Chondrocyte (in vitro differentiated cells): ENCODE measurements around the gene ZNF197. TPM values are rescaled to one million over a fixed set of nuclear protein-coding genes. Genes with fewer than 3 reads are reported as not detected.
"Not testable (repeated sequence)": the region's sequence is repeated elsewhere in the genome, so short reads cannot be mapped to it uniquely, and the experiment has no call there.

Source experiments
- DNase-seq: peaks from one replicate; pipeline ENCODE4 v3.0.0; 2021; ENCODE audit warnings: mixed read lengths, low spot score
- H3K27ac Mint-ChIP-seq: one replicate; pipeline ENCODE4 v1.8.0; 2021; ENCODE audit warnings: mild to moderate bottlenecking, moderate library complexity, mixed read lengths; ENCODE audit not compliant: unreplicated experiment
- H3K27me3 Mint-ChIP-seq: 2 replicates; pipeline ENCODE4 v1.8.0; 2021; ENCODE audit warnings: low read depth, mixed read lengths
- H3K36me3 Mint-ChIP-seq: 2 replicates; pipeline ENCODE4 v1.8.0; 2021; ENCODE audit warnings: low read depth, mixed read lengths
- H3K4me1 Mint-ChIP-seq: 2 replicates; pipeline ENCODE4 v1.8.0; 2021; ENCODE audit warnings: low read depth, mild to moderate bottlenecking, mixed read lengths
- H3K4me3 Mint-ChIP-seq: one replicate; pipeline ENCODE4 v1.8.0; 2021; ENCODE audit warnings: mild to moderate bottlenecking, moderate library complexity, mixed read lengths; ENCODE audit not compliant: unreplicated experiment
- H3K9me3 Mint-ChIP-seq: 2 replicates; pipeline ENCODE4 v1.8.0; 2021; ENCODE audit warnings: low read depth, mixed read lengths
- CTCF ChIP-seq: fragments of 200-600 bp; sonication (generic); IDR thresholded peaks from 2 replicates; pipeline ENCODE4 v1.5.0; 2021; ENCODE audit warnings: antibody characterized with exemption, mild to moderate bottlenecking, moderate library complexity
- long read RNA-seq: library from polyadenylated mRNA; stranded (forward); transcript quantifications from one replicate; pipeline ENCODE4 v2.0.0, GENCODE V29; 2021
- total RNA-seq: library from RNA; stranded (reverse); gene quantifications from 3 replicates; pipeline ENCODE4 v1.2.1, GENCODE V29; 2021

The ZNF197 gene
- total RNA-seq, result 15.9 to 20.2 TPM (median 16.6 TPM) in 3 replicates
- long read RNA-seq, transcript ZNF197-202 (6 exons, 3,275 nt), result major isoform, 5 of 16 reads
- long read RNA-seq, partial matches to known transcripts, result 1 of 16 reads
- long read RNA-seq, other reads (novel, unspliced or antisense), result 10 of 16 reads

GRCh38 chr3:44624749-44625480 is at the start of gene ZNF197:
ZNF197 (plus strand) TSS chr3:44625036; CDS start chr3:44629155, 4,119 bp downstream.
- Mint-ChIP-seq H3K36me3 (peaks cover 6% of the 10 kb centered on the region), H3K4me3 (peak within 1 kb of the TSS; percentile 88), H3K27me3 (no peaks in the 10 kb centered on the region), H3K9me3 (no peaks in the 10 kb centered on the region), H3K4me1 (peaks cover 34% of the 10 kb centered on the region), H3K27ac (peak within 1 kb of the TSS; percentile 93)
- peak; percentile 52 for TF ChIP-seq CTCF
- DNase-seq, result peak; percentile 90

- peaks cover 16% of the 10 kb centered on the region for H3K36me3 Mint-ChIP-seq
- no peaks in the 10 kb centered on the region for H3K27me3 Mint-ChIP-seq
- TF ChIP-seq CTCF, result no peak
- DNase-seq, result no peak
- H3K9me3 Mint-ChIP-seq, result peaks cover 14% of the 10 kb centered on the region
- H3K27ac Mint-ChIP-seq, result no peak overlapping the region
- no peak overlapping the region for H3K4me3 Mint-ChIP-seq
- no peaks in the 10 kb centered on the region for H3K4me1 Mint-ChIP-seq
Measured at GRCh38 chr3:44576613-44577012, 48.2 kb upstream of the ZNF197 start.

- not testable (repeated sequence) for DNase-seq, H3K27me3 Mint-ChIP-seq, H3K4me3 Mint-ChIP-seq, H3K4me1 Mint-ChIP-seq, H3K9me3 Mint-ChIP-seq, H3K27ac Mint-ChIP-seq
- peaks cover 11% of the 10 kb centered on the region for H3K36me3 Mint-ChIP-seq
Measured at GRCh38 chr3:44577354-44577952, 47.4 kb upstream of the ZNF197 start.

- H3K4me3 Mint-ChIP-seq, H3K9me3 Mint-ChIP-seq, H3K4me1 Mint-ChIP-seq, H3K27me3 Mint-ChIP-seq, DNase-seq, H3K36me3 Mint-ChIP-seq, H3K27ac Mint-ChIP-seq: not testable (repeated sequence)
Measured at GRCh38 chr3:44578316-44578715, 46.5 kb upstream of the ZNF197 start.

GRCh38 chr3:44578924-44579515 is 45.8 kb upstream of the ZNF197 start:
- not testable (repeated sequence) for H3K36me3 Mint-ChIP-seq, H3K4me3 Mint-ChIP-seq, H3K27me3 Mint-ChIP-seq, H3K27ac Mint-ChIP-seq, H3K4me1 Mint-ChIP-seq, H3K9me3 Mint-ChIP-seq
- DNase-seq, result peak; percentile 89

GRCh38 chr3:44579749-44580148 is 45.1 kb upstream of the ZNF197 start:
- H3K27ac Mint-ChIP-seq, H3K27me3 Mint-ChIP-seq, H3K4me3 Mint-ChIP-seq, H3K9me3 Mint-ChIP-seq, H3K36me3 Mint-ChIP-seq: not testable (repeated sequence)
- H3K4me1 Mint-ChIP-seq, result peaks cover 11% of the 10 kb centered on the region
- DNase-seq, result peak; percentile 84

GRCh38 chr3:44580971-44581370 is 43.9 kb upstream of the ZNF197 start:
- H3K9me3 Mint-ChIP-seq, H3K27ac Mint-ChIP-seq, H3K4me3 Mint-ChIP-seq: not testable (repeated sequence)

More at GRCh38 chr3:44580971-44581370, 43.9 kb upstream of the ZNF197 start:
- H3K36me3 Mint-ChIP-seq, DNase-seq, H3K27me3 Mint-ChIP-seq: not testable (repeated sequence)
- peaks cover 21% of the 10 kb centered on the region for H3K4me1 Mint-ChIP-seq
